GM12878 (cell line): Measurements from ENCODE around the gene NAT10. TPM values are rescaled to one million over a fixed set of nuclear protein-coding genes. Genes with fewer than 3 reads are reported as not detected.

ENCODE experiments used
- ATAC-seq: fragments of 200-7000 bp; cut with Tn5 transposase; 3 replicates; pipeline ENCODE4 v1.9.1; 2020; ENCODE audit warnings: mild to moderate bottlenecking, moderate library complexity
- BruUV-seq: library from RNA; stranded (reverse); fragments of 400-500 nt; replicated peaks from 2 replicates; lab custom pipeline; 2021; lab: Mats Ljungman, UMichigan
- CTCF ChIA-PET: fragments of 300-600 bp; sonication (Branson Sonifier 250); formaldehyde crosslinking; extraction: SDS; loops from one replicate; lab custom pipeline; 2021; ENCODE audit warnings: inconsistent platforms; lab: Yijun Ruan, JAX
- POLR2A ChIA-PET: fragments of 350-600 bp; formaldehyde crosslinking; extraction: SDS; loops from one replicate; lab custom pipeline; 2021; ENCODE audit warnings: inconsistent platforms; lab: Charles Lee
- RAD21 ChIA-PET: fragments of 300-600 bp; sonication (Branson Sonifier 250); formaldehyde crosslinking; loops from one replicate; lab custom pipeline; 2023; ENCODE audit warnings: antibody characterized with exemption; ENCODE audit not compliant: unreplicated experiment; lab: Charles Lee
- SMC1A ChIA-PET: fragments of 300-600 bp; sonication (Branson Sonifier 250); formaldehyde crosslinking; loops from one replicate; lab custom pipeline; 2023; ENCODE audit not compliant: unreplicated experiment, uncharacterized antibody; lab: Charles Lee
- DNase-seq: peaks from one replicate; pipeline ENCODE4 v3.0.0-alpha.2; 2011; ENCODE audit warnings: low read depth, low spot score
- FAIRE-seq: peaks from 3 replicates; lab custom pipeline; 2011; peaks lifted over from hg19 to GRCh38; lab: Jason Lieb, UNC
- H2AFZ ChIP-seq: 2 replicates; pipeline ENCODE4 v1.6.0; 2011; ENCODE audit warnings: low read depth, low read length, control low read depth; ENCODE audit not compliant: control insufficient read depth
- H3K27ac ChIP-seq: 2 replicates; pipeline ENCODE4 v1.5.1; 2011; ENCODE audit warnings: control low read depth; ENCODE audit not compliant: control insufficient read depth, insufficient read depth
- H3K27me3 ChIP-seq, 2 experiments: replicated peaks in 1 of 2; 2 replicates each; pipeline versions ENCODE4 v1.6.0 to v1.6.1; 2011; ENCODE audit warnings: low read length in 1 of 2; ENCODE audit not compliant: control insufficient read depth in 2 of 2, insufficient read depth in 2 of 2
- H3K36me3 ChIP-seq, 2 experiments: 2 replicates each; pipeline ENCODE4 v1.5.1; 2011; ENCODE audit warnings: low read length in 1 of 2; ENCODE audit not compliant: control insufficient read depth in 2 of 2, insufficient read depth in 2 of 2
- H3K4me1 ChIP-seq: 2 replicates; pipeline ENCODE4 v1.6.1; 2011; ENCODE audit warnings: mild to moderate bottlenecking, low read length, moderate library complexity, mixed read lengths; ENCODE audit not compliant: control insufficient read depth, insufficient read depth
- H3K4me2 ChIP-seq: 2 replicates; pipeline ENCODE4 v1.6.0; 2011; ENCODE audit warnings: control low read depth; ENCODE audit not compliant: control insufficient read depth, insufficient read depth
- H3K4me3 ChIP-seq: fragments of 200-600 bp; sonication (generic); 2 replicates; pipeline ENCODE4 v1.5.1; 2016
- H3K79me2 ChIP-seq: 2 replicates; pipeline ENCODE4 v1.6.0; 2011; ENCODE audit warnings: low read length; ENCODE audit not compliant: control insufficient read depth, insufficient read depth
- H3K9ac ChIP-seq: 2 replicates; pipeline ENCODE4 v1.8.0; 2011; ENCODE audit warnings: low read length, control low read depth, mixed read lengths; ENCODE audit not compliant: control insufficient read depth, insufficient read depth
- H3K9me3 ChIP-seq: replicated peaks from 3 replicates; pipeline ENCODE4 v1.5.1; 2011; ENCODE audit warnings: mild to moderate bottlenecking, low read length; ENCODE audit not compliant: control insufficient read depth, insufficient read depth
- H4K20me1 ChIP-seq: 2 replicates; pipeline ENCODE4 v1.6.0; 2011; ENCODE audit not compliant: control insufficient read depth, insufficient read depth
- ATF2 ChIP-seq: IDR thresholded peaks from 2 replicates; pipeline ENCODE4 v1.6.1; 2012; ENCODE audit warnings: low read length, inconsistent platforms
- BCL11A ChIP-seq: IDR thresholded peaks from 2 replicates; pipeline ENCODE4 v1.6.1; 2011; ENCODE audit warnings: low read depth, low read length
- BHLHE40 ChIP-seq, 2 experiments: fragments of 450-650 bp in 1 of 2; IDR thresholded peaks; 2 replicates each; pipeline ENCODE4 v1.6.1; 2011 to 2017; ENCODE audit warnings: low read depth in 2 of 2, borderline replicate concordance in 1 of 2, improper control_type of control experiment in 1 of 2, low read length in 1 of 2, mild to moderate bottlenecking in 1 of 2
- ESRRA ChIP-seq: IDR thresholded peaks from 2 replicates; pipeline ENCODE4 v1.6.1; 2012; ENCODE audit warnings: mild to moderate bottlenecking, low read length, improper control_type of control experiment
- FOS ChIP-seq: IDR thresholded peaks from 3 replicates; pipeline ENCODE4 v1.6.1; 2011; ENCODE audit warnings: borderline replicate concordance; ENCODE audit not compliant: insufficient read length; ENCODE audit errors: extremely low read depth
- IRF3 ChIP-seq: fragments of 450-650 bp; IDR thresholded peaks from 2 replicates; pipeline ENCODE4 v1.6.1; 2014; ENCODE audit warnings: mild to moderate bottlenecking
- JUNB ChIP-seq: IDR thresholded peaks from 2 replicates; pipeline ENCODE4 v1.6.1; 2016; ENCODE audit warnings: antibody characterized with exemption, mild to moderate bottlenecking
- JUND ChIP-seq: IDR thresholded peaks from 2 replicates; pipeline ENCODE4 v1.6.1; 2012; ENCODE audit warnings: low read depth, mild to moderate bottlenecking, low read length, improper control_type of control experiment, moderate library complexity
- MEF2B ChIP-seq: fragments of 450-650 bp; IDR thresholded peaks from 2 replicates; pipeline ENCODE4 v1.6.1; 2018; ENCODE audit warnings: mild to moderate bottlenecking, moderate library complexity; ENCODE audit not compliant: partially characterized antibody, poor library complexity, severe bottlenecking
- MLLT1 ChIP-seq: fragments of 450-650 bp; IDR thresholded peaks from 2 replicates; pipeline ENCODE4 v1.6.1; 2016; ENCODE audit warnings: mild to moderate bottlenecking
- MTA2 ChIP-seq: fragments of 450-650 bp; IDR thresholded peaks from 2 replicates; pipeline ENCODE4 v1.6.1; 2016; ENCODE audit warnings: low read depth, mild to moderate bottlenecking, moderate library complexity
- MXI1 ChIP-seq: fragments of 150-350 bp; IDR thresholded peaks from 2 replicates; pipeline ENCODE4 v1.6.1; 2011; ENCODE audit warnings: low read depth, mild to moderate bottlenecking, inconsistent platforms, low read length, improper control_type of control experiment
- NFIC ChIP-seq: IDR thresholded peaks from 2 replicates; pipeline ENCODE4 v1.6.1; 2012; ENCODE audit warnings: low read depth, mild to moderate bottlenecking, inconsistent platforms, low read length, moderate library complexity
- NRF1 ChIP-seq: conservative IDR thresholded peaks from 2 replicates; pipeline ENCODE4 v1.6.1; 2011; ENCODE audit warnings: mild to moderate bottlenecking, low read depth, low read length, improper control_type of control experiment
- POLR2A ChIP-seq: IDR thresholded peaks from 2 replicates; pipeline ENCODE4 v1.6.1; 2011; ENCODE audit warnings: low read depth, mild to moderate bottlenecking, low read length
- POLR2AphosphoS5 ChIP-seq: IDR thresholded peaks from 2 replicates; pipeline ENCODE4 v1.6.1; 2011; ENCODE audit warnings: mild to moderate bottlenecking, low read length, inconsistent platforms
- RAD51 ChIP-seq: fragments of 450-650 bp; IDR thresholded peaks from 2 replicates; pipeline ENCODE4 v1.6.1; 2016; ENCODE audit warnings: moderate library complexity, mild to moderate bottlenecking, inconsistent platforms
- RB1 ChIP-seq: fragments of 450-650 bp; formaldehyde crosslinking; IDR thresholded peaks from 2 replicates; pipeline ENCODE4 v1.6.1; 2017; ENCODE audit warnings: mild to moderate bottlenecking, borderline replicate concordance
- SMC3 ChIP-seq: IDR thresholded peaks from 2 replicates; pipeline ENCODE4 v1.6.1; 2011; ENCODE audit warnings: low read length, improper control_type of control experiment, borderline replicate concordance
- TCF7 ChIP-seq: IDR thresholded peaks from 2 replicates; pipeline ENCODE4 v1.6.1; 2014; ENCODE audit warnings: antibody characterized with exemption, borderline replicate concordance
- ZNF24 ChIP-seq: fragments of 450-650 bp; IDR thresholded peaks from 2 replicates; pipeline ENCODE4 v1.6.1; 2017; ENCODE audit warnings: antibody characterized with exemption, mild to moderate bottlenecking
- WGBS: methylation state at CpG from one replicate; pipeline ENCODE4 v1.1.6; 2016; ENCODE audit warnings: low lambda C conversion rate; ENCODE audit not compliant: insufficient replicate concordance, insufficient coverage; ENCODE audit errors: missing lambda C conversion rate; 5-methylcytosine and 5-hydroxymethylcytosine counted together
- in situ Hi-C: fragments of 300-500 bp; cut with MboI; formaldehyde crosslinking; loops from 9 replicates; pipeline ENCODE4 v1.14.3; 2018; ENCODE audit warnings: mixed read lengths
- intact Hi-C: fragments of 100-400 bp; cut with micrococcal nuclease; formaldehyde crosslinking; loops from one replicate; pipeline ENCODE4 v1.14.2; 2022; ENCODE audit not compliant: unreplicated experiment
- polyA plus RNA-seq, 11 experiments: library from polyadenylated mRNA; depleted of rRNA in 4 of 11; unstranded in 6 of 11; stranded (reverse) in 5 of 11; fragments of >200 nt; fragmentation: Nextera tagmentation in 4 of 11; fragmentation: Illumina TruSeq in 1 of 11; extraction: Ambion mirVana in 4 of 11; extraction: Trizol in 1 of 11; gene quantifications; 1 replicate in 1 of 11; 2 replicates in 10 of 11; pipeline versions ENCODE4 v1.2.1 to v1.2.3, GENCODE V29; 2011 to 2016; ENCODE audit warnings: inconsistent platforms in 2 of 11, missing spikeins in 2 of 11, low read depth in 1 of 11
- total RNA-seq, 4 experiments: library from RNA; depleted of rRNA in 3 of 4; stranded (reverse); fragments of >200 nt in 3 of 4; fragmentation: Illumina TruSeq in 1 of 4; extraction: Trizol in 1 of 4; gene quantifications; 2 replicates each; pipeline versions ENCODE4 v1.2.1 to v1.2.3, GENCODE V29; 2013 to 2021
- TF ChIP-seq, protein P1 (sequence below): fragments of 450-650 bp; IDR thresholded peaks from 2 replicates; pipeline ENCODE4 v1.6.1; 2016; ENCODE audit warnings: mild to moderate bottlenecking

NAT10 gene
- total and polyA plus RNA-seq, 10 of the 15 experiments (the other 5 are each of a cell fraction or from before 2014, with no cell fraction given): 45.1 to 95.5 (median 72.8) TPM

GRCh38 chr11:34135439-34135838 is 30.0 kb downstream of the NAT10 start:
- Histone ChIP-seq H3K9me3 (no peaks in the 10 kb centered on the region), H3K4me1 (peaks cover 9% of the 10 kb centered on the region), H3K27me3 (no peaks in the 10 kb centered on the region), H3K36me3 (peaks cover 49 to 60% of the 10 kb centered on the region in 2 experiments), H3K4me2 (no peak overlapping the region), H3K79me2 (no peaks in the 10 kb centered on the region), H3K9ac (no peak overlapping the region), H2AFZ (no peak overlapping the region), H4K20me1 (no peaks in the 10 kb centered on the region), H3K4me3 (no peak overlapping the region), H3K27ac (0 out of 2 replicates have a peak overlapping the region, but pooled peaks have one; percentile 1)
- ChIA-PET RAD21 (interaction anchor here (1.1 to 2.2 kb wide), 3 partner anchors 10 to 148 kb away, joined by 3 to 14 read pairs (median 5); no protein-coding TSS in a partner anchor), SMC1A (interaction anchor here (0.6 to 1.3 kb wide), 8 partner anchors 9 to 1010 kb away, joined by 3 to 7 read pairs (median 3); no protein-coding TSS in a partner anchor), POLR2A (interaction anchor here (0.6 to 3.0 kb wide), 2 partner anchors 10 to 65 kb away, joined by 3 to 16 read pairs; no protein-coding TSS in a partner anchor), CTCF (interaction anchor here (0.7 to 1.1 kb wide), 4 partner anchors 19 to 148 kb away, joined by 3 read pairs; no protein-coding TSS in a partner anchor)
- ATAC-seq: peak; percentile 71
- FAIRE-seq: no peak
- WGBS: 57% methylated on average over 3 of the region's 3 CpGs
- BruUV-seq: no TSS peak
- no peak for DNase-seq
- intact Hi-C loops (no loop called here), in situ Hi-C loops (no loop called here)
- TF ChIP-seq POLR2A (no peak), IRF3 (no peak), SMC3 (no peak), BCL11A (0 out of 2 replicates have a peak, but pooled peaks have one; percentile 13), MXI1 (no peak), ZNF24 (no peak), ATF2 (no peak), JUNB (peak; percentile 94), NFIC (peak; percentile 58; the same call in 1 of the 2 replicates), JUND (no peak), RB1 (no peak), FOS (no peak), POLR2AphosphoS5 (no peak), MEF2B (no peak), TCF7 (peak; percentile 93), MTA2 (no peak), RAD51 (no peak), NRF1 (no peak), BHLHE40 (IDR thresholded peaks at IDR 0.05; ENCODE audit: borderline replicate concordance in 1 of 2, low read depth in 2 of 2, low read length in 1 of 2) (no peak), ESRRA (no peak), MLLT1 (no peak)
- TF ChIP-seq, protein P1, sequence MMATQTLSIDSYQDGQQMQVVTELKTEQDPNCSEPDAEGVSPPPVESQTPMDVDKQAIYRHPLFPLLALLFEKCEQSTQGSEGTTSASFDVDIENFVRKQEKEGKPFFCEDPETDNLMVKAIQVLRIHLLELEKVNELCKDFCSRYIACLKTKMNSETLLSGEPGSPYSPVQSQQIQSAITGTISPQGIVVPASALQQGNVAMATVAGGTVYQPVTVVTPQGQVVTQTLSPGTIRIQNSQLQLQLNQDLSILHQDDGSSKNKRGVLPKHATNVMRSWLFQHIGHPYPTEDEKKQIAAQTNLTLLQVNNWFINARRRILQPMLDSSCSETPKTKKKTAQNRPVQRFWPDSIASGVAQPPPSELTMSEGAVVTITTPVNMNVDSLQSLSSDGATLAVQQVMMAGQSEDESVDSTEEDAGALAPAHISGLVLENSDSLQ: no peak
